HepG2 (cell line): ENCODE results near the gene BHLHE23. TPM values are rescaled to one million over a fixed set of nuclear protein-coding genes. Genes with fewer than 3 reads are reported as not detected.

Experiments
- ARNT2 ChIP-seq: sonication (generic); formaldehyde crosslinking; IDR thresholded peaks from 2 replicates; pipeline ENCODE4 v1.8.0; 2022; ENCODE audit warnings: mild to moderate bottlenecking, low read depth, missing genetic modification reagents, moderate library complexity
- BHLHE40 ChIP-seq: IDR thresholded peaks from 2 replicates; pipeline ENCODE4 v1.6.1; 2011; ENCODE audit warnings: low read length, improper control_type of control experiment
- FLYWCH1 ChIP-seq: sonication (generic); formaldehyde crosslinking; IDR thresholded peaks from 2 replicates; pipeline ENCODE4 v1.8.1; 2023; ENCODE audit warnings: mild to moderate bottlenecking, missing genetic modification reagents
- MAFK ChIP-seq, 2 experiments: IDR thresholded peaks in 1 of 2; conservative IDR thresholded peaks in 1 of 2; 2 replicates each; pipeline ENCODE4 v1.6.1; 2011; ENCODE audit warnings: improper control_type of control experiment in 2 of 2, low read length in 2 of 2
- MXD4 ChIP-seq: IDR thresholded peaks from 2 replicates; pipeline ENCODE4 v1.6.1; 2016; ENCODE audit warnings: mild to moderate bottlenecking, missing biosample characterization, missing genetic modification reagents
- PHB2 ChIP-seq: fragments of 450-650 bp; IDR thresholded peaks from 2 replicates; pipeline ENCODE4 v1.6.1; 2018; ENCODE audit not compliant: partially characterized antibody
- PLRG1 ChIP-seq: fragments of 450-650 bp; conservative IDR thresholded peaks from 2 replicates; pipeline ENCODE4 v1.6.1; 2016
- SATB2 ChIP-seq: sonication (generic); formaldehyde crosslinking; IDR thresholded peaks from 2 replicates; pipeline ENCODE4 v1.5.0; 2020; ENCODE audit warnings: missing genetic modification reagents
- SMAD9 ChIP-seq: sonication (generic); formaldehyde crosslinking; IDR thresholded peaks from 2 replicates; pipeline ENCODE4 v1.5.1; 2020; ENCODE audit warnings: mild to moderate bottlenecking, missing genetic modification reagents
- SRF ChIP-seq: IDR thresholded peaks from 2 replicates; pipeline ENCODE4 v1.6.1; 2011; ENCODE audit warnings: mild to moderate bottlenecking, low read depth, low read length, moderate library complexity
- ZMYM4 ChIP-seq: sonication (generic); formaldehyde crosslinking; IDR thresholded peaks from 2 replicates; pipeline ENCODE4 v1.8.1; 2023; ENCODE audit warnings: mild to moderate bottlenecking, missing genetic modification reagents
- ZNF10 ChIP-seq: sonication (generic); formaldehyde crosslinking; IDR thresholded peaks from 2 replicates; pipeline ENCODE4 v1.4.0; 2020; ENCODE audit warnings: mild to moderate bottlenecking, low read depth, missing genetic modification reagents, borderline replicate concordance
- ZNF33A ChIP-seq: sonication (generic); formaldehyde crosslinking; IDR thresholded peaks from 2 replicates; pipeline ENCODE4 v1.5.1; 2020; ENCODE audit warnings: missing genetic modification reagents, mild to moderate bottlenecking, moderate library complexity, borderline replicate concordance
- ZNF607 ChIP-seq: sonication (generic); formaldehyde crosslinking; IDR thresholded peaks from 2 replicates; pipeline ENCODE4 v1.5.1; 2020; ENCODE audit warnings: missing genetic modification reagents, mild to moderate bottlenecking, borderline replicate concordance
- ZNF737 ChIP-seq: sonication (generic); formaldehyde crosslinking; IDR thresholded peaks from 2 replicates; pipeline ENCODE4 v1.5.0; 2020; ENCODE audit warnings: missing genetic modification reagents, mild to moderate bottlenecking, borderline replicate concordance
- ZNF792 ChIP-seq: IDR thresholded peaks from 2 replicates; pipeline ENCODE4 v1.6.1; 2016
- ZSCAN29 ChIP-seq: sonication (generic); formaldehyde crosslinking; conservative IDR thresholded peaks from 2 replicates; pipeline ENCODE4 v1.4.0; 2020; ENCODE audit warnings: mild to moderate bottlenecking, missing genetic modification reagents
- polyA plus RNA-seq, 8 experiments: library from polyadenylated mRNA; depleted of rRNA in 3 of 8; stranded (reverse) in 7 of 8; unstranded in 1 of 8; fragments of >200 nt; fragmentation: Illumina TruSeq in 4 of 8; extraction: Trizol in 4 of 8; gene quantifications; 2 replicates each; pipeline versions ENCODE4 v1.2.1 to v1.2.3, GENCODE V29; 2011 to 2016; ENCODE audit warnings: low read depth in 4 of 8, missing spikeins in 1 of 8, mixed read lengths in 1 of 8; ENCODE audit not compliant: insufficient read depth in 1 of 8
- total RNA-seq, 5 experiments: library from RNA; depleted of rRNA; stranded (reverse); fragments of >200 nt; fragmentation: Illumina TruSeq; extraction: Trizol; gene quantifications; 2 replicates each; pipeline ENCODE4 v1.2.3, GENCODE V29; 2016; ENCODE audit warnings: low read depth in 1 of 5
- TF ChIP-seq, protein P1 (sequence below): sonication (generic); formaldehyde crosslinking; IDR thresholded peaks from 2 replicates; pipeline ENCODE4 v1.4.0; 2020; ENCODE audit warnings: missing genetic modification reagents, borderline replicate concordance
- TF ChIP-seq, protein P2 (sequence below): sonication (generic); formaldehyde crosslinking; IDR thresholded peaks from 2 replicates; pipeline ENCODE4 v1.4.0; 2020; ENCODE audit warnings: missing genetic modification reagents
- TF ChIP-seq, protein P3 (sequence below): sonication (generic); formaldehyde crosslinking; IDR thresholded peaks from 2 replicates; pipeline ENCODE4 v1.5.0; 2020; ENCODE audit warnings: missing genetic modification reagents
- TF ChIP-seq, protein P4 (sequence below): sonication (generic); formaldehyde crosslinking; IDR thresholded peaks from 2 replicates; pipeline ENCODE4 v1.8.0; 2022; ENCODE audit warnings: mild to moderate bottlenecking, missing genetic modification reagents, borderline replicate concordance

BHLHE23 gene
- total and polyA plus RNA-seq, 2 of the 13 experiments (the other 11 are each of a cell fraction or from before 2014, with no cell fraction given) = not detected

DNA sequence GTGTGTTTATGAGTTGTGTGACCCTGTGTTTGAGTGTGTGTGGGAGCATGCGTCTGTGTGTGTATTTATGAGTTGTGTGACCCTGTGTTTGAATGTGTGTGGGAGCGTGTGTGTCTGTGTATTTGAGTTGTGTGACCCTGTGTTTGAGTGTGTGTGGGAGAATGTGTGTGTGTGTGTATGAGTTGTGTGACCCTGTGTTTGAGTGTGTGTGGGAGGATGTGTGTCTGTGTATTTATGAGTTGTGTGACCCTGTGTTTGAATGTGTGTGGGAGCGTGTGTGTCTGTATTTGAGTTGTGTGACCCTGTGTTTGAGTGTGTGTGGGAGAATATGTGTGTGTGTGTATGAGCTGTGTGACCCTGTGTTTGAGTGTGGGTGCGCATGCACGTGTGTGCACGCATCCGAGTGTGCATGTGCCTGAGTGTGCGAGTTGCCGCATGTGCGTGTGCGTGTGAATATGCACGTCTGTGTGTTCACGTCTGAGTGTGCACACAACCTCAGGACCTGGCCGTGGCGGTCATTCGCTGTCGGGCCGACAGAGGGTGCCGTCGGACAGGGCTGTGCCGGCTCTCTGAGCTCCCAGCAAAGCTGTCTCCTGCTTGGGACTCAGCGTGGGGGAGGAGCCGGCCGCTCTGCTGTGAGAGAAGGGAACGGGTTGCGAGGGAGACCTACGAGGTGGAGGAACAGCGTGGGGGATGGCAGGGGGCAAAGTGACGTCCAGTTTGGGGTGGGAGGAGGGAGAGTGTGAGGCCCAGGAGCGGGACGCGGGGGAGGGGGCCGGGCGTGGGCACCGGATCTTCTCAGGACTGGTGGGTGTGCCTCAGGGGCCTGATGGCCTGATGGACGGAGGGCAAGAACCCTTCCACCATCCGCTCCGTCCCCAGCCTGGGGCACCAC is 34.6 kb downstream of the BHLHE23 start (continued):
- TF ChIP-seq, protein P1, sequence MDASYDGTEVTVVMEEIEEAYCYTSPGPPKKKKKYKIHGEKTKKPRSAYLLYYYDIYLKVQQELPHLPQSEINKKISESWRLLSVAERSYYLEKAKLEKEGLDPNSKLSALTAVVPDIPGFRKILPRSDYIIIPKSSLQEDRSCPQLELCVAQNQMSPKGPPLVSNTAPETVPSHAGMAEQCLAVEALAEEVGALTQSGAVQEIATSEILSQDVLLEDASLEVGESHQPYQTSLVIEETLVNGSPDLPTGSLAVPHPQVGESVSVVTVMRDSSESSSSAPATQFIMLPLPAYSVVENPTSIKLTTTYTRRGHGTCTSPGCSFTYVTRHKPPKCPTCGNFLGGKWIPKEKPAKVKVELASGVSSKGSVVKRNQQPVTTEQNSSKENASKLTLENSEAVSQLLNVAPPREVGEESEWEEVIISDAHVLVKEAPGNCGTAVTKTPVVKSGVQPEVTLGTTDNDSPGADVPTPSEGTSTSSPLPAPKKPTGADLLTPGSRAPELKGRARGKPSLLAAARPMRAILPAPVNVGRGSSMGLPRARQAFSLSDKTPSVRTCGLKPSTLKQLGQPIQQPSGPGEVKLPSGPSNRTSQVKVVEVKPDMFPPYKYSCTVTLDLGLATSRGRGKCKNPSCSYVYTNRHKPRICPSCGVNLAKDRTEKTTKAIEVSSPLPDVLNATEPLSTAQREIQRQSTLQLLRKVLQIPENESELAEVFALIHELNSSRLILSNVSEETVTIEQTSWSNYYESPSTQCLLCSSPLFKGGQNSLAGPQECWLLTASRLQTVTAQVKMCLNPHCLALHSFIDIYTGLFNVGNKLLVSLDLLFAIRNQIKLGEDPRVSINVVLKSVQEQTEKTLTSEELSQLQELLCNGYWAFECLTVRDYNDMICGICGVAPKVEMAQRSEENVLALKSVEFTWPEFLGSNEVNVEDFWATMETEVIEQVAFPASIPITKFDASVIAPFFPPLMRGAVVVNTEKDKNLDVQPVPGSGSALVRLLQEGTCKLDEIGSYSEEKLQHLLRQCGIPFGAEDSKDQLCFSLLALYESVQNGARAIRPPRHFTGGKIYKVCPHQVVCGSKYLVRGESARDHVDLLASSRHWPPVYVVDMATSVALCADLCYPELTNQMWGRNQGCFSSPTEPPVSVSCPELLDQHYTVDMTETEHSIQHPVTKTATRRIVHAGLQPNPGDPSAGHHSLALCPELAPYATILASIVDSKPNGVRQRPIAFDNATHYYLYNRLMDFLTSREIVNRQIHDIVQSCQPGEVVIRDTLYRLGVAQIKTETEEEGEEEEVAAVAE (CRISPR knock-in tag) = peak; percentile 58; the same call in 1 of the 2 replicates
- TF ChIP-seq, protein P2, sequence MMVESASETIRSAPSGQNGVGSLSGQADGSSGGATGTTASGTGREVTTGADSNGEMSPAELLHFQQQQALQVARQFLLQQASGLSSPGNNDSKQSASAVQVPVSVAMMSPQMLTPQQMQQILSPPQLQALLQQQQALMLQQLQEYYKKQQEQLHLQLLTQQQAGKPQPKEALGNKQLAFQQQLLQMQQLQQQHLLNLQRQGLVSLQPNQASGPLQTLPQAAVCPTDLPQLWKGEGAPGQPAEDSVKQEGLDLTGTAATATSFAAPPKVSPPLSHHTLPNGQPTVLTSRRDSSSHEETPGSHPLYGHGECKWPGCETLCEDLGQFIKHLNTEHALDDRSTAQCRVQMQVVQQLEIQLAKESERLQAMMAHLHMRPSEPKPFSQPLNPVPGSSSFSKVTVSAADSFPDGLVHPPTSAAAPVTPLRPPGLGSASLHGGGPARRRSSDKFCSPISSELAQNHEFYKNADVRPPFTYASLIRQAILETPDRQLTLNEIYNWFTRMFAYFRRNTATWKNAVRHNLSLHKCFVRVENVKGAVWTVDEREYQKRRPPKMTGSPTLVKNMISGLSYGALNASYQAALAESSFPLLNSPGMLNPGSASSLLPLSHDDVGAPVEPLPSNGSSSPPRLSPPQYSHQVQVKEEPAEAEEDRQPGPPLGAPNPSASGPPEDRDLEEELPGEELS (CRISPR knock-in tag) = 0 out of 2 replicates have a peak, but pooled peaks have one; percentile 43
- TF ChIP-seq SATB2 (no peak), ARNT2 (CRISPR knock-in tag) (peak; percentile 51; the same call in 1 of the 2 replicates), ZNF737 (CRISPR knock-in tag) (peak; percentile 87; the same call in 1 of the 2 replicates), SMAD9 (CRISPR knock-in tag) (no peak; the same call in 1 of the 2 replicates), BHLHE40 (no peak), PHB2 (no peak), ZSCAN29 (CRISPR knock-in tag) (no peak), MXD4 (CRISPR knock-in tag) (no peak), ZNF792 (peak; percentile 81; the same call in 1 of the 2 replicates), ZNF10 (CRISPR knock-in tag) (no peak), MAFK (conservative IDR thresholded peaks at IDR 0.05 in 1 of 2, IDR thresholded peaks at IDR 0.05 in 1 of 2; ENCODE audit: low read length in 2 of 2) (no peak), PLRG1 (no peak), SRF (no peak), ZNF33A (CRISPR knock-in tag) (no peak), ZNF607 (CRISPR knock-in tag) (0 out of 2 replicates have a peak, but pooled peaks have one; percentile 58), FLYWCH1 (CRISPR knock-in tag) (no peak), ZMYM4 (no peak)
- TF ChIP-seq, protein P3, sequence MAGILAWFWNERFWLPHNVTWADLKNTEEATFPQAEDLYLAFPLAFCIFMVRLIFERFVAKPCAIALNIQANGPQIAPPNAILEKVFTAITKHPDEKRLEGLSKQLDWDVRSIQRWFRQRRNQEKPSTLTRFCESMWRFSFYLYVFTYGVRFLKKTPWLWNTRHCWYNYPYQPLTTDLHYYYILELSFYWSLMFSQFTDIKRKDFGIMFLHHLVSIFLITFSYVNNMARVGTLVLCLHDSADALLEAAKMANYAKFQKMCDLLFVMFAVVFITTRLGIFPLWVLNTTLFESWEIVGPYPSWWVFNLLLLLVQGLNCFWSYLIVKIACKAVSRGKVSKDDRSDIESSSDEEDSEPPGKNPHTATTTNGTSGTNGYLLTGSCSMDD = no peak
- TF ChIP-seq, protein P4, sequence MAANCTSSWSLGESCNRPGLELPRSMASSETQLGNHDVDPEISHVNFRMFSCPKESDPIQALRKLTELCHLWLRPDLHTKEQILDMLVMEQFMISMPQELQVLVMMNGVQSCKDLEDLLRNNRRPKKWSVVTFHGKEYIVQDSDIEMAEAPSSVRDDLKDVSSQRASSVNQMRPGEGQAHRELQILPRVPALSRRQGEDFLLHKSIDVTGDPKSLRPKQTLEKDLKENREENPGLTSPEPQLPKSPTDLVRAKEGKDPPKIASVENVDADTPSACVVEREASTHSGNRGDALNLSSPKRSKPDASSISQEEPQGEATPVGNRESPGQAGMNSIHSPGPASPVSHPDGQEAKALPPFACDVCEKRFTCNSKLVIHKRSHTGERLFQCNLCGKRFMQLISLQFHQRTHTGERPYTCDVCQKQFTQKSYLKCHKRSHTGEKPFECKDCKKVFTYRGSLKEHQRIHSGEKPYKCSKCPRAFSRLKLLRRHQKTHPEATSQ (CRISPR knock-in tag) = no peak
